Keratinocyte (primary cell): Measurements from ENCODE around the gene BLTP1. TPM values are rescaled to one million over a fixed set of nuclear protein-coding genes. Genes with fewer than 3 reads are reported as not detected.

Source experiments
- DNase-seq: peaks from one replicate; pipeline ENCODE4 v3.0.0-alpha.2; 2011; ENCODE audit warnings: low read depth, missing footprints, low spot score
- FAIRE-seq: peaks from 2 replicates; lab custom pipeline; 2011; peaks lifted over from hg19 to GRCh38; lab: Jason Lieb, UNC
- H2AFZ ChIP-seq: 2 replicates; pipeline ENCODE4 v1.6.0; 2012; ENCODE audit warnings: low read length, control low read depth, inconsistent platforms; ENCODE audit not compliant: control insufficient read depth
- H3K27ac ChIP-seq: 2 replicates; pipeline ENCODE4 v1.5.1; 2011; ENCODE audit warnings: low read length; ENCODE audit not compliant: control insufficient read depth, insufficient read depth
- H3K27me3 ChIP-seq: 3 replicates; pipeline ENCODE4 v1.6.0; 2011; ENCODE audit warnings: low read length; ENCODE audit not compliant: control insufficient read depth, insufficient read depth; ENCODE audit errors: extremely low read depth
- H3K36me3 ChIP-seq, 2 experiments: 2 replicates in 1 of 2; 3 replicates in 1 of 2; pipeline ENCODE4 v1.5.1; 2011; ENCODE audit warnings: low read length in 2 of 2, mild to moderate bottlenecking in 1 of 2; ENCODE audit not compliant: control insufficient read depth in 2 of 2, insufficient read depth in 2 of 2; ENCODE audit errors: extremely low read depth in 1 of 2
- H3K4me1 ChIP-seq: 3 replicates; pipeline ENCODE4 v1.5.1; 2011; ENCODE audit warnings: low read length; ENCODE audit not compliant: control insufficient read depth, insufficient read depth; ENCODE audit errors: extremely low read depth
- H3K4me2 ChIP-seq: 3 replicates; pipeline ENCODE4 v1.6.0; 2011; ENCODE audit warnings: low read depth, low read length; ENCODE audit not compliant: control insufficient read depth, insufficient read depth; ENCODE audit errors: extremely low read depth
- H3K4me3 ChIP-seq, 3 experiments: fragments of 200-600 bp in 1 of 3; sonication (generic) in 1 of 3; 2 replicates in 2 of 3; 3 replicates in 1 of 3; pipeline ENCODE4 v1.5.1; 2011 to 2016; ENCODE audit warnings: low read length in 3 of 3, mild to moderate bottlenecking in 3 of 3, control low read depth in 2 of 3, inconsistent platforms in 1 of 3, low read depth in 1 of 3, mixed read lengths in 1 of 3, mixed run types in 1 of 3, moderate library complexity in 1 of 3; ENCODE audit not compliant: control insufficient read depth in 2 of 3, insufficient read depth in 2 of 3; ENCODE audit errors: extremely low read depth in 1 of 3
- H3K79me2 ChIP-seq: 2 replicates; pipeline ENCODE4 v1.6.0; 2012; ENCODE audit warnings: low read length; ENCODE audit not compliant: control insufficient read depth, insufficient read depth
- H3K9ac ChIP-seq: 3 replicates; pipeline ENCODE4 v1.6.0; 2011; ENCODE audit warnings: low read length; ENCODE audit not compliant: control insufficient read depth, insufficient read depth; ENCODE audit errors: extremely low read depth
- H3K9me1 ChIP-seq: 3 replicates; pipeline ENCODE4 v1.6.0; 2011; ENCODE audit warnings: low read length; ENCODE audit not compliant: control insufficient read depth, insufficient read depth; ENCODE audit errors: extremely low read depth
- H3K9me3 ChIP-seq: 2 replicates; pipeline ENCODE4 v1.5.1; 2012; ENCODE audit warnings: low read depth, low read length; ENCODE audit not compliant: control insufficient read depth
- H4K20me1 ChIP-seq: 3 replicates; pipeline ENCODE4 v1.6.0; 2011; ENCODE audit warnings: low read length; ENCODE audit not compliant: control insufficient read depth, insufficient read depth; ENCODE audit errors: extremely low read depth
- EZH2 ChIP-seq: IDR thresholded peaks from one replicate; pipeline ENCODE4 v1.6.1; 2012; ENCODE audit warnings: inconsistent platforms, mild to moderate bottlenecking, low read length, moderate library complexity
- dilution Hi-C: fragments of 300-500 bp; cut with MboI; formaldehyde crosslinking; loops from one replicate; pipeline ENCODE4 v1.7.0; 2020; ENCODE audit warnings: low sequenced_read_pairs; ENCODE audit not compliant: extremely low pct_ligation_motif_present
- polyA plus RNA-seq, 5 experiments: library from polyadenylated mRNA; depleted of rRNA in 3 of 5; stranded (reverse) in 3 of 5; stranded (forward) in 1 of 5; unstranded in 1 of 5; fragments of >200 nt; gene quantifications; 1 replicate in 1 of 5; 2 replicates in 3 of 5; 3 replicates in 1 of 5; pipeline versions ENCODE4 v1.2.1 to v1.2.3, GENCODE V29; 2011 to 2012; ENCODE audit warnings: missing spikeins in 2 of 5, low read depth in 1 of 5, low replicate concordance in 1 of 5
- TF ChIP-seq, protein P1 (sequence below), 3 experiments: IDR thresholded peaks in 1 of 3; conservative IDR thresholded peaks in 1 of 3; optimal IDR thresholded peaks in 1 of 3; 2 replicates in 2 of 3; 3 replicates in 1 of 3; pipeline versions ENCODE3 to v1.5.1; 2011; ENCODE audit warnings: low read length in 3 of 3, mild to moderate bottlenecking in 3 of 3, moderate library complexity in 2 of 3, control low read depth in 1 of 3, inconsistent platforms in 1 of 3; ENCODE audit not compliant: insufficient read depth in 2 of 3; ENCODE audit errors: extremely low read depth in 1 of 3

Gene BLTP1
- polyA plus RNA-seq, 1 donor (not counting 4 experiments of a cell fraction or from before 2014, with no cell fraction given), result 28.9 TPM

DNA sequence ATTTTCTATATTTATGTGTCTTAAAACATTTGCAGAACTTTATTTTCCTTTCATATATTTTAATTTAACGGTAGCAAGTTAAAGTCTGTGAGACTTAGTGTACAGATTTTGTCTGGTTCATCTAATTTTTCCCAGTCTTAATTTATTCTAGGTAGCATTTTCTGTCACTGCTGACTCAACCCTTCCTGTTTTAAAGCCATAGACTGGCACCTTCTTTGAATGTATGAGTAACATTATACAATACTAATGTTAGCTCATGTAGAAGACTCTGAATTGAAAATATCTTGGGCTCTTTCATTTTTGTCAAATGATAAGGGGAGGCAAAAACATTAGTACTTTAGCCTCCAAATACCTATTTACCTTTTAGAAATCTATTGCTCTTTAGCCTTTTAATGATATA, 43.6 kb downstream of the BLTP1 start:
- H3K27me3 ChIP-seq, result no peaks in the 10 kb centered on the region
- H3K9me3 ChIP-seq, result no peaks in the 10 kb centered on the region
- H3K36me3 ChIP-seq, result peaks cover 0 to 8% of the 10 kb centered on the region in 2 experiments
- no peak overlapping the region for H3K27ac ChIP-seq
- no peak for FAIRE-seq
- H2AFZ ChIP-seq, result no peak overlapping the region
- H4K20me1 ChIP-seq, result no peaks in the 10 kb centered on the region
- no peaks in the 10 kb centered on the region for H3K79me2 ChIP-seq
- DNase-seq, result no peak
- no peak overlapping the region for H3K9ac ChIP-seq
- no peaks in the 10 kb centered on the region for H3K4me1 ChIP-seq
- TF ChIP-seq, protein P1, sequence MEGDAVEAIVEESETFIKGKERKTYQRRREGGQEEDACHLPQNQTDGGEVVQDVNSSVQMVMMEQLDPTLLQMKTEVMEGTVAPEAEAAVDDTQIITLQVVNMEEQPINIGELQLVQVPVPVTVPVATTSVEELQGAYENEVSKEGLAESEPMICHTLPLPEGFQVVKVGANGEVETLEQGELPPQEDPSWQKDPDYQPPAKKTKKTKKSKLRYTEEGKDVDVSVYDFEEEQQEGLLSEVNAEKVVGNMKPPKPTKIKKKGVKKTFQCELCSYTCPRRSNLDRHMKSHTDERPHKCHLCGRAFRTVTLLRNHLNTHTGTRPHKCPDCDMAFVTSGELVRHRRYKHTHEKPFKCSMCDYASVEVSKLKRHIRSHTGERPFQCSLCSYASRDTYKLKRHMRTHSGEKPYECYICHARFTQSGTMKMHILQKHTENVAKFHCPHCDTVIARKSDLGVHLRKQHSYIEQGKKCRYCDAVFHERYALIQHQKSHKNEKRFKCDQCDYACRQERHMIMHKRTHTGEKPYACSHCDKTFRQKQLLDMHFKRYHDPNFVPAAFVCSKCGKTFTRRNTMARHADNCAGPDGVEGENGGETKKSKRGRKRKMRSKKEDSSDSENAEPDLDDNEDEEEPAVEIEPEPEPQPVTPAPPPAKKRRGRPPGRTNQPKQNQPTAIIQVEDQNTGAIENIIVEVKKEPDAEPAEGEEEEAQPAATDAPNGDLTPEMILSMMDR (optimal IDR thresholded peaks at IDR 0.05 in 1 of 3, IDR thresholded peaks at IDR 0.05 in 1 of 3, conservative IDR thresholded peaks at IDR 0.05 in 1 of 3; ENCODE audit: extremely low read depth in 1 of 3, insufficient read depth in 2 of 3, low read length in 3 of 3), result no peak
- TF ChIP-seq EZH2, result no peak
- dilution Hi-C loops, result no loop called here
- no peaks in the 10 kb centered on the region for H3K9me1 ChIP-seq
- no peak overlapping the region for H3K4me3 ChIP-seq
- no peak overlapping the region for H3K4me2 ChIP-seq

Other genes starting within 250 kb of the BLTP1 start
- gene TRPC3, start 200.3 kb upstream of the BLTP1 start, polyA plus RNA-seq, result 0.02 TPM in 1 of 3 replicates, not detected in the others
- gene ADAD1, start 226.7 kb downstream of the BLTP1 start, polyA plus RNA-seq, result not detected in 3 replicates